Lower leg skin (tissue), 4 donors: ENCODE measurements around the gene CERK. TPM values are rescaled to one million over a fixed set of nuclear protein-coding genes. Genes with fewer than 3 reads are reported as not detected.
"Not testable (repeated sequence)": the region's sequence is repeated elsewhere in the genome, so short reads cannot be mapped to it uniquely, and the experiment has no call there.

Experiments used
- DNase-seq, 2 donors: peaks; one replicate each; pipeline ENCODE4 v3.0.0-alpha.2; 2019; ENCODE audit warnings: low spot score in 2 of 2
- H3K4me3 ChIP-seq: fragments of 200-600 bp; sonication (generic); 2 replicates; pipeline ENCODE4 v1.5.1; 2017; ENCODE audit warnings: mild to moderate bottlenecking, low read depth; ENCODE audit not compliant: poor library complexity, severe bottlenecking
- POLR2A ChIP-seq, 2 donors: fragments of 450-650 bp; IDR thresholded peaks; one replicate each; pipeline ENCODE4 v1.6.1; 2016 to 2017; ENCODE audit warnings: antibody characterized with exemption in 2 of 2, mild to moderate bottlenecking in 1 of 2, moderate library complexity in 1 of 2
- WGBS, 2 donors: methylation state at CpG; one replicate each; pipeline ENCODE4 v1.1.5; 2018; 5-methylcytosine and 5-hydroxymethylcytosine counted together
- intact Hi-C: fragments of 100-400 bp; cut with DNase I; formaldehyde crosslinking; loops from one replicate; pipeline ENCODE4 v1.15.0; 2023; ENCODE audit warnings: low total_unique reads
- total RNA-seq, 4 donors: library from RNA; depleted of rRNA; stranded (reverse); fragments of >200 nt; gene quantifications; one replicate each; pipeline ENCODE4 v1.1.0, GENCODE V29; 2016
- TF ChIP-seq, protein P1 (sequence below), 3 donors: fragments of 450-650 bp; IDR thresholded peaks; one replicate each; pipeline ENCODE4 v1.5.1; 2016; ENCODE audit warnings: antibody characterized with exemption in 3 of 3, mild to moderate bottlenecking in 3 of 3, moderate library complexity in 2 of 3

Gene CERK
- total RNA-seq, 4 donors from 2014 or later = 38.9 to 49.6 (median 41.5) TPM

DNA sequence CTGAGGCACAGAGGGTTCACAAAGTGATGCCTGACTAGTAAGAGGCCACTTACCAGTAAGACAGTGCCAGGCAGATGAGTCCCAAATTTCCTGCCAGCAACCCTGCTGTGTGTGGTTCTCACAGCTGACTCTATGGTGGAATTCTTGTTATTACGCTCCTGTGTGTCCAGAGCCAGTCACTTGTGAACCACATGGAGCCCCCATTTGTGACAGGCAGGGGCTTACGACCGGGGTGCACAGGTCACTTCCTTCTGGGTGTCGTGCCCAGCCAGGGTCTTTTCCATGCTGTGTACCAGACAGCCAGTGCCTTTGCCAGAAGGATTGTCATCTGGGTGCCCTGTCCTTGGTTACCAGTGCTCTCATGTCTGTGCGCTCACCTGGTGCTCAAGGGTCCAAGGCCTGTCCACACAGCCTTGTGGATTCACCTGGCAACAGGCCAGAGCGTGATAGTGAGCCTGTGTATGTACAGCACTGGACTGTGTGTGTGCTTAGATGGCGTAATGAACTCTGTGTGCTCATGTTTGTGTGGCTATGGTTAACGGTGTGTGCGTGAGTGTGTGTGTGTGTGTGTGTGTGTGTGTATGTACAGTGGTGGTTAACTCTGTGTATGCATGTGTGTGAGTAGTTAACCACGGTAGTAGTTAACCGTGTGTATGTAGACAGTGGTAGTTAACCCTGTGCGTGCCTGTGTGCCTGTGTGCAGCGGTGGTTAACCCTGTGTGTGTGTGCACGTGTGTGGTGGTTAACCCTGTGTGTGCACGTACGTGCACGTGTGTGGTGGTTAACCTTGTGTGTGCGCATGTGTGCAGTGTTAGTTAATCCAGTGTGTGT is 99.2 kb downstream of the CERK start:
- TF ChIP-seq POLR2A (IDR thresholded peaks at IDR 0.05) = no peak
- TF ChIP-seq, protein P1, sequence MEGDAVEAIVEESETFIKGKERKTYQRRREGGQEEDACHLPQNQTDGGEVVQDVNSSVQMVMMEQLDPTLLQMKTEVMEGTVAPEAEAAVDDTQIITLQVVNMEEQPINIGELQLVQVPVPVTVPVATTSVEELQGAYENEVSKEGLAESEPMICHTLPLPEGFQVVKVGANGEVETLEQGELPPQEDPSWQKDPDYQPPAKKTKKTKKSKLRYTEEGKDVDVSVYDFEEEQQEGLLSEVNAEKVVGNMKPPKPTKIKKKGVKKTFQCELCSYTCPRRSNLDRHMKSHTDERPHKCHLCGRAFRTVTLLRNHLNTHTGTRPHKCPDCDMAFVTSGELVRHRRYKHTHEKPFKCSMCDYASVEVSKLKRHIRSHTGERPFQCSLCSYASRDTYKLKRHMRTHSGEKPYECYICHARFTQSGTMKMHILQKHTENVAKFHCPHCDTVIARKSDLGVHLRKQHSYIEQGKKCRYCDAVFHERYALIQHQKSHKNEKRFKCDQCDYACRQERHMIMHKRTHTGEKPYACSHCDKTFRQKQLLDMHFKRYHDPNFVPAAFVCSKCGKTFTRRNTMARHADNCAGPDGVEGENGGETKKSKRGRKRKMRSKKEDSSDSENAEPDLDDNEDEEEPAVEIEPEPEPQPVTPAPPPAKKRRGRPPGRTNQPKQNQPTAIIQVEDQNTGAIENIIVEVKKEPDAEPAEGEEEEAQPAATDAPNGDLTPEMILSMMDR (IDR thresholded peaks at IDR 0.05) = peak in 1 of 3 donors; percentile 99
- H3K4me3 ChIP-seq = no peak overlapping the region
- intact Hi-C loops = no loop called here
- WGBS, 2 donors = 64 to 66% methylated on average over 16 to 18 of the region's 18 CpGs
- no peak for DNase-seq

DNA sequence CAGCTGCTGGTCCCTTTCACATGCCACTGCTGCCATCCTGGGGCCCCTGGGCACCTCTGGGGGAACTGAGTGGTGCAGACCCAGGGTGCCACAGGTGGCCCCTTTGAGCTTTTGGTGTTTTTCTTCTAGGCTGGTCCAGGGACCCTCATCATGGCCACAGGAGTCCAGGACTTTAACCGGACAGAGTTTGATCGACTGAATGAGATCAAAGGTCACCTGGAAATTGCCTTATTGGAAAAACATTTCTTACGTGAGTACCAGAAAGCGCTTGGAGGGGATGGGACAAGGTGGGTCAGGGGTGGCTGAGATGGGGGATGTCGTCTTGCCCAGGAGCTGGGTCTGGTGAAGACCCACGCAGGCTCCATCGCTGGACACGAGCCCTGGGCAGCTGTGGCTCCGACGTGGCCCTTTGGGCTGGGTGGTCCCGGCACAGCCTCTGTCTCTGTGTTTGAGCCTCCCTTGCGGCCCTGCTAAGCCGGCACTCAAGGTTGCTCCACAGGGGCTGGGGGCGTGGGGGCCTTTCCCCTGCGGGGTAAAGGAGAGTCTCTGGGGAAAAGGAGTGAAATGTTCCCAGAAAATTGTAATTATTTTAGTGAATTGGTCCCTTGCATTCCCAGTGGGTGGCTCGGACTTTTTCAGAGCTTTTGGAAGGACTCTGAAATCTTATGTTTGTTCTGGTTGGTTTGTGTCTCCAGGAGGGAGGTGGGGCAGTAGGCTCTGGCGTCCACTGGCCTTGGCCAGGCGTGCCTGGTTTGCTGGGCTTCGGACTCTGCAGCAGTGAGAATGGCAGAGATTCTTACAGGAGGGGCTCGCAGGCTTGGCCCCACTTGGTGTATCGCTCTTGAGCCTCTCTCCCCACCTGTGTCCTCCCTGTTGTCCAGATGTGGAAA is 100.1 kb downstream of the CERK start:
- TF ChIP-seq POLR2A (IDR thresholded peaks at IDR 0.05) = no peak
- TF ChIP-seq, protein P1 (IDR thresholded peaks at IDR 0.05) = no peak
- 90 to 91% methylated on average over 21 of the region's 21 CpGs for WGBS, 2 donors
- DNase-seq = no peak
- intact Hi-C loops = no loop called here
- no peak overlapping the region for H3K4me3 ChIP-seq

DNA sequence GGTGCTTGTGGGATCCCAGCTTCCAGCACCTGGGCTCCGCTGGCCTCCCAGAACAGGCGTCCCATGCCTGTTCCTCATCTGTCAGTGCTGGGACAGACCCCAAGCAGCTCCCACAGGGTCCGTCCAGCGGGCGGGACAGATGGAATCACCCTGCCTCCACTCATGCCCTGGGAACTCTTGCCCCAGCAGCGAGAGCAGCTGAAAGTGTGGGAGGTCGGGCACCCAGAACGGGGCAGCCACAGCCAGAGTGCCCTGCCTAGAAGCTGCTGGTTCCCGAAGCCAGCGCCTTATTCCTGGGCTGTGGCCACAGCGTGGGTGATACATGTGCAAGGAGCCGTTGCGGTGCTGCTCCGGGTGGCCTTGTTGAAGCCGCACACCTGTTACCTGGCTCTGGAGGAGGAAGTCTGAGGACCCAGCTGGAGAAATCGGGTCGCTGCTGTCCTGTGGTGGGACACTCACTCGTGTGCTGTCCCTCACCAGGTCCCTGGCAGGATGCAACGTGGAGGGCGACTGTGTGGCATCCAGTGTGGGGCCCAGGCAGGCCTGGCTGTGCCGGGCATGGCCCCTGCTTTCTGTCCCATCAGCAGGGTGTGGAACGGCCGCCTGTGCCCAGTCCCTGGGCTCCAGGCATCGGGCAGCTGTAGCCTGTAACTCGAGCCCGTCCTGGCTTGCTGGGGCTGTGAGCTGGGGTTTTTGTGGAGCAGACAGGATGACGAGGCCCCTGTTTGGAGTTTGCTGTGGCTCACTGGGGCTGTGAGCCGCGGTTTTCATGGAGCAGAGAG is 101.6 kb downstream of the CERK start:
- WGBS, 2 donors = 81 to 95% methylated on average over 18 to 25 of the region's 29 CpGs
- no peak for TF ChIP-seq POLR2A (IDR thresholded peaks at IDR 0.05)
- TF ChIP-seq, protein P1 (IDR thresholded peaks at IDR 0.05) = no peak
- no peak for DNase-seq
- intact Hi-C loops = no loop called here
- H3K4me3 ChIP-seq = no peak overlapping the region

DNA sequence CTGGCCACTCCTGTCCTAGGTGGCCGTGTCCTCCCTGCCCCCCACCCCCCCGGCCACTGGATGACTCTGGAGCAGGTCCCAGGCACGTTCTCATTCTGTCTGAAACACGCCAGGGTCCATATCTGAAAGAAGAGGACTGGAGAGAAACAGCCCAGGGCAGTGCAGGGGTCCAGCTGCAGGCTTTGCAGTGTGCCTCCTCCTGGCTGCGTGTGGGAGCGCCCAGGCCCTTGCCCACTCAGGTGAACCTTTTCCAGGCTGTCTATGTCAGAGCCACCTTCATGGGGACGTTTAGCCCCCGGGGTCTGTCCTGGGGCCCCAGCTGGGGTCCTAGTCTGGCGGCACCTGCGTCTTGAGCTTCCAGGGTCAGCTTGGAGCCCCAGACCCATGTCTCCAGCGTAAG is 102.3 kb downstream of the CERK start:
- H3K4me3 ChIP-seq = no peak overlapping the region
- TF ChIP-seq, protein P1 (IDR thresholded peaks at IDR 0.05) = no peak
- TF ChIP-seq POLR2A (IDR thresholded peaks at IDR 0.05) = no peak
- 73 to 100% methylated on average over 1 to 4 of the region's 11 CpGs for WGBS, 2 donors
- intact Hi-C loops = no loop called here
- DNase-seq = no peak

DNA sequence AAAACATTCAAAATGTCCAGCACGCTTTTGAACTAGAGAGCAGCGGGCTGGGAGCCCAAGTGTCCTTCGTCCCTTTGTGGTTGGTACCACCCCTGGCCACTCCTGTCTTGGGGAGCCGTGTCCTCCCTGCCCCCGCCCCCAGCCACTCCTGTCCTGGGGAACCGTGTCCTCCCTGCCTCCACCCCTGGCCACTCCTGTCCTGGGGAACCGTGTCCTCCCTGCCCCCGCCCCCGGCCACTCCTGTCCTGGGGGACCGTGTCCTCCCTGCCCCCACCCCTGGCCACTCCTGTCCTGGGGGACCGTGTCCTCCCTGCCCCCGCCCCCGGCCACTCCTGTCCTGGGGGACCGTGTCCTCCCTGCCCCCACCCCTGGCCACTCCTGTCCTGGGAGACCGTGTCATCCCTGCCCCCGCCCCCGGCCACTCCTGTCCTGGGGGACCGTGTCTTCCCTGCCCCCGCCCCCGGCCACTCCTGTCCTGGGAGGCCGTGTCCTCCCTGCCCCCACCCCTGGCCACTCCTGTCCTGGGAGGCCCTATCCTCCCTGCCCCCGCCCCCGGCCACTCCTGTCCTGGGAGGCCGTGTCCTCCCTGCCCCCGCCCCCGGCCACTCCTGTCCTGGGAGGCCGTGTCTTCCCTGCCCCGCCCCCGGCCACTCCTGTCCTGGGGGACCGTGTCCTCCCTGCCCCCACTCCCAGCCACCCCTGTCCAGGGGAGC is 102.9 kb downstream of the CERK start:
- H3K4me3 ChIP-seq, intact Hi-C loops: not testable (repeated sequence)
- 44 to 58% methylated on average over 10 to 15 of the region's 30 CpGs for WGBS, 2 donors
- DNase-seq = peak in 1 of 2 donors; percentile 87

Other genes starting within 250 kb of the CERK start
- gene CELSR1, start 200.6 kb downstream of the CERK start, total RNA-seq = 10 to 100 TPM; 31.7 to 72.7 (median 54.1) TPM
- 100 to 1,000 TPM in 2 of 4 donors, 10 to 100 TPM in 2; 78.7 to 136 (median 117) TPM for gene GRAMD4, start 117.9 kb downstream of the CERK start, total RNA-seq
- 10 to 100 TPM; 21.8 to 32.3 (median 31.6) TPM for gene TBC1D22A, start 24.4 kb upstream of the CERK start, total RNA-seq